H1 (cell line): ENCODE results near the gene ENO2. TPM values are rescaled to one million over a fixed set of nuclear protein-coding genes. Genes with fewer than 3 reads are reported as not detected.

Experiments
- CEBPB ChIP-seq: IDR thresholded peaks from 2 replicates; pipeline ENCODE4 v1.6.1; 2012; ENCODE audit warnings: low read depth, low read length
- CREB1 ChIP-seq: IDR thresholded peaks from 2 replicates; pipeline ENCODE4 v1.6.1; 2012; ENCODE audit warnings: inconsistent platforms
- EZH2 ChIP-seq: fragments of 200-600 bp; sonication (generic); IDR thresholded peaks from 2 replicates; pipeline ENCODE4 v1.7.1; 2012; ENCODE audit warnings: low read depth, mild to moderate bottlenecking, moderate library complexity, low read length, inconsistent platforms; ENCODE audit not compliant: severe bottlenecking
- POLR2A ChIP-seq, 2 experiments: IDR thresholded peaks; 1 replicate in 1 of 2; 2 replicates in 1 of 2; pipeline ENCODE4 v1.6.1; 2011; ENCODE audit warnings: low read depth in 2 of 2, low read length in 2 of 2, mild to moderate bottlenecking in 2 of 2; ENCODE audit errors: control extremely low read depth in 1 of 2
- SIRT6 ChIP-seq: IDR thresholded peaks from one replicate; pipeline ENCODE4 v1.7.1; 2012; ENCODE audit warnings: low read length, inconsistent platforms
- SIX5 ChIP-seq: IDR thresholded peaks from 2 replicates; pipeline ENCODE4 v1.6.1; 2011; ENCODE audit warnings: mild to moderate bottlenecking, low read depth, low read length
- polyA plus RNA-seq, 7 experiments: library from polyadenylated mRNA; depleted of rRNA in 3 of 7; stranded (reverse) in 5 of 7; unstranded in 2 of 7; fragments of >200 nt in 5 of 7; fragments of 200-250 nt in 2 of 7; gene quantifications; 1 replicate in 5 of 7; 2 replicates in 1 of 7; 4 replicates in 1 of 7; pipeline versions ENCODE4 v1.2.1 to v1.2.3, GENCODE V29; 2011 to 2013; ENCODE audit warnings: missing spikeins in 2 of 7, mixed read lengths in 2 of 7
- total RNA-seq: library from RNA; stranded (reverse); fragmentation: NEBNext Ultra II Directional; extraction: Animal tissue kit (Norgen Biotek cat#: 25700); gene quantifications from 2 replicates; pipeline ENCODE4 v1.2.1, GENCODE V29; 2021

The ENO2 gene
- total and polyA plus RNA-seq, 2 of the 8 experiments (the other 6 are each of a cell fraction or from before 2014, with no cell fraction given) = 92.4 to 102 TPM

DNA sequence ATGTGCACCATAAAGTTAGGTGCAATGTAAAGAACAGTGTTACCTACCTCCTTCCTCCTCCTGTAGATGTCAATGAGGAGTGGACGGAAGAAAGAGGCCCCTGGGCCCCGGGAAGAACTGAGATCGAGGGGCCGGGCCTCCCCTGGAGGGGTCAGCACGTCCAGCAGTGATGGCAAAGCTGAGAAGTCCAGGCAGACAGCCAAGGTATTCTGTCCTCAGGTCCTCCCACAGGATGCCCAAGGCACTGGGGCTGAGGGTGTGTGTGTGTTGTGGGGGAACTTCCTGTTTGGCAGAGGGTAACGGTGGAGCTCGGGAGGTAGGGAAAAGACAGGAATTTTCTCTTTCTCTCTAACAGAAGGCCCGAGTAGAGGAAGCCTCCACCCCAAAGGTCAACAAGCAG is 19.7 kb downstream of the ENO2 start (continued):
- TF ChIP-seq EZH2 (no peak), POLR2A (IDR thresholded peaks at IDR 0.05; ENCODE audit: control extremely low read depth in 1 of 2, low read depth in 2 of 2, low read length in 2 of 2) (no peak), SIRT6 (no peak), SIX5 (no peak), CREB1 (no peak), CEBPB (no peak)
